ENCODE measurements around the gene NOG. TPM values are rescaled to one million over a fixed set of nuclear protein-coding genes. Genes with fewer than 3 reads are reported as not detected.

NOG gene
- total and polyA plus RNA-seq, 2 donors (not counting 3 experiments of a cell fraction or from before 2014, with no cell fraction given): 0.63 to 2.3 TPM

DNA sequence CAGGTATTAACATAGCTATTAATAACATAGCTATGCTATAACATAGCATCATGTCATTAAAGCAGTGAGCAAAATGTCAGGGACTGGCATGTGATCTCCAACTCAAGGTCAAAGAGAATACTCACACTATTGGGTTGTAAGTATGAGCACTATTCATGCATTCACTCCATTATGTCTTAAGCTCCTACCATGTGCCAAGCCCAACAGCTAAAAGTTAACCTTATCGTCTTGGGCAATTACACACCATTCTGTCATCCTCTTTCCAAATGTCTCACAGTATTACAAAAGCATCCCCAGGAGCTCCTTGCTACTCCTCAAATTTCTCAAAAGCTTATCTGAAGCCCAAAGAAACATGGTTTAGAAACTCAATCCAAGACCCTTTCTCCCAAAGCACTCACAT is 22.0 kb upstream of the NOG start:
- no peaks in the 10 kb centered on the region for H3K79me2 ChIP-seq (ENCODE audit: control insufficient read depth, insufficient read depth, low read length)
- ChIA-PET CTCF (interaction anchor here (1.8 kb wide), 1 partner anchor 144 kb away, joined by 6 read pairs; no protein-coding TSS in a partner anchor), POLR2A (no interaction called here)
- H3K4me3 ChIP-seq (replicated peaks in 1 of 3; ENCODE audit: insufficient read depth in 1 of 3, low read depth in 1 of 3, low read length in 3 of 3): no peak overlapping the region
- no peaks in the 10 kb centered on the region for H3K4me1 ChIP-seq (ENCODE audit: control insufficient read depth, extremely low read depth, insufficient read depth, low read length)
- H3K27ac ChIP-seq (ENCODE audit: insufficient read depth, low read depth, low read length): no peak overlapping the region
- no peaks in the 10 kb centered on the region for H3K9me3 ChIP-seq (replicated peaks; ENCODE audit: control insufficient read depth, insufficient read depth, low read length)
- no peak overlapping the region for H2AFZ ChIP-seq (ENCODE audit: low read depth, low read length)
- no peaks in the 10 kb centered on the region for H4K20me1 ChIP-seq (replicated peaks; ENCODE audit: control insufficient read depth, extremely low read depth, insufficient read depth, low read length)
- H3K36me3 ChIP-seq (ENCODE audit: control insufficient read depth in 2 of 2, extremely low read depth in 1 of 2, insufficient read depth in 2 of 2, low read length in 2 of 2): no peaks in the 10 kb centered on the region
- TF ChIP-seq, protein P1, sequence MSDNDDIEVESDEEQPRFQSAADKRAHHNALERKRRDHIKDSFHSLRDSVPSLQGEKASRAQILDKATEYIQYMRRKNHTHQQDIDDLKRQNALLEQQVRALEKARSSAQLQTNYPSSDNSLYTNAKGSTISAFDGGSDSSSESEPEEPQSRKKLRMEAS (IDR thresholded peaks at IDR 0.05; ENCODE audit: insufficient read depth, insufficient read length): no peak
- no peak for TF ChIP-seq POLR2A (IDR thresholded peaks at IDR 0.05; ENCODE audit: low read depth, low read length)
- no peak for TF ChIP-seq GATA2 (IDR thresholded peaks at IDR 0.05; ENCODE audit: insufficient read depth, insufficient read length, low read depth, low read length)
- TF ChIP-seq EZH2 (IDR thresholded peaks at IDR 0.05; ENCODE audit: borderline replicate concordance, low read depth, low read length, severe bottlenecking): no peak
- TF ChIP-seq MYC (IDR thresholded peaks at IDR 0.05; ENCODE audit: low read depth, low read length): no peak
- TF ChIP-seq, protein P2, sequence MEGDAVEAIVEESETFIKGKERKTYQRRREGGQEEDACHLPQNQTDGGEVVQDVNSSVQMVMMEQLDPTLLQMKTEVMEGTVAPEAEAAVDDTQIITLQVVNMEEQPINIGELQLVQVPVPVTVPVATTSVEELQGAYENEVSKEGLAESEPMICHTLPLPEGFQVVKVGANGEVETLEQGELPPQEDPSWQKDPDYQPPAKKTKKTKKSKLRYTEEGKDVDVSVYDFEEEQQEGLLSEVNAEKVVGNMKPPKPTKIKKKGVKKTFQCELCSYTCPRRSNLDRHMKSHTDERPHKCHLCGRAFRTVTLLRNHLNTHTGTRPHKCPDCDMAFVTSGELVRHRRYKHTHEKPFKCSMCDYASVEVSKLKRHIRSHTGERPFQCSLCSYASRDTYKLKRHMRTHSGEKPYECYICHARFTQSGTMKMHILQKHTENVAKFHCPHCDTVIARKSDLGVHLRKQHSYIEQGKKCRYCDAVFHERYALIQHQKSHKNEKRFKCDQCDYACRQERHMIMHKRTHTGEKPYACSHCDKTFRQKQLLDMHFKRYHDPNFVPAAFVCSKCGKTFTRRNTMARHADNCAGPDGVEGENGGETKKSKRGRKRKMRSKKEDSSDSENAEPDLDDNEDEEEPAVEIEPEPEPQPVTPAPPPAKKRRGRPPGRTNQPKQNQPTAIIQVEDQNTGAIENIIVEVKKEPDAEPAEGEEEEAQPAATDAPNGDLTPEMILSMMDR (IDR thresholded peaks at IDR 0.05; ENCODE audit: extremely low read depth in 1 of 2, insufficient read depth in 1 of 2, low read depth in 1 of 2, low read length in 2 of 2): no peak
- TF ChIP-seq JUN (IDR thresholded peaks at IDR 0.05; ENCODE audit: borderline replicate concordance, insufficient read depth, insufficient read length, low read depth): no peak
- TF ChIP-seq FOS (IDR thresholded peaks at IDR 0.05; ENCODE audit: borderline replicate concordance, insufficient read depth, low read length): no peak
- no peak for TF ChIP-seq POLR2AphosphoS5 (IDR thresholded peaks at IDR 0.05; ENCODE audit: insufficient read depth, low read depth, low read length)
- dilution Hi-C loops (cut with MboI; ENCODE audit: extremely low pct_ligation_motif_present, low sequenced_read_pairs): no loop called here
- H3K4me2 ChIP-seq (ENCODE audit: insufficient read depth, low read length): no peak overlapping the region
- BruUV-seq (replicated peaks): no TSS peak
- H3K9ac ChIP-seq (replicated peaks; ENCODE audit: extremely low read depth, insufficient read depth, low read length): no peak overlapping the region
- no peaks in the 10 kb centered on the region for H3K27me3 ChIP-seq (ENCODE audit: control insufficient read depth in 2 of 2, insufficient read depth in 2 of 2, low read length in 2 of 2)
- intact Hi-C loops (cut with micrococcal nuclease): no loop called here
- H3K9me1 ChIP-seq (replicated peaks; ENCODE audit: control insufficient read depth, extremely low read depth, insufficient read depth, low read length): no peaks in the 10 kb centered on the region
- DNase-seq (ENCODE audit: low read depth, low spot score) (no peak), FAIRE-seq (no peak)

Measured in endothelial cell of umbilical vein (primary cell).